ENCODE results near the gene DLX1. TPM values are rescaled to one million over a fixed set of nuclear protein-coding genes. Genes with fewer than 3 reads are reported as not detected.
A peak's percentile ranks its signal among the peaks of the same experiment; 100 is the strongest.

The DLX1 gene
- total and polyA plus RNA-seq, 2 of the 8 experiments (the other 6 are each of a cell fraction or from before 2014, with no cell fraction given) = 0.11 TPM; not detected in 1

DNA sequence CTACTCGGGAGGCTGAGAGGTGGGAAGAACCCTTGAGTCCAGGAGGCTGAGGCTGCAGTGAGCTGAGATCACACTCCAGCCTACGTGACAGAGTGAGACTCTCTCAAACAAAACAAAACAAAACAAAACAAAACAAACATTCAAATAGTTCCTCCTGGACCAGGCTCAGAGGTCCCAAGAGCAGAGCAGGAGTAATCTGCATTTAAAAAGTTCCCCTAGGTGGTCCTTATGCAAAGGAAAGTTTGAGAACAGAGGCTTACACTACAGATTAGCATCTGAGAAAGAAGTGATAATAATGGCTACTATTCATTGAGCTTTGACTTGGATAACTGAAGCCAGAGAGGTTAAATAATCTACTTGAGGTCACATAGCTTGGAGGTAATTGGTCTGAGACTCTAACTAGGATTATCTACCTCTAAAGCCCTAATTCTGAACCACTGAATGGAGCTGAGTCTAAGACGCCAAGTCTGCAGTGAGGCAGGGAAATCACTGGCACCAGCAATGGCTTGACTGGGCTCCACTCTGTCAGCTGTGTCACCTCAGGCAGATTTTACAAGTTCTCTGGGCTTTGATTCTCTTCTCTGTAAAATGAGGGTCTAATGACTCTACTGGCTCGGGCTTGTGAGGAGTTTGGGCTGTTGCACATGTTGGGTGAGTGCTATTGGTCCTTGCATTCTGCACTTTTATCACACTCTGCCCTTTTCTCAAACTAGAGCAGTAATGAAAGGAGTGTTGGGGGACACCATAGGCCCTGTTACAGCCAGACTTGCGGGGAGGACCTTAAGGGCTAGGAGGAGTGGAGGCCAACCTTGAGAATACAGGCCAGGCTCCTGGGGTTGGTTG, 46.6 kb downstream of the DLX1 start (continued):
- TF ChIP-seq, protein P1, sequence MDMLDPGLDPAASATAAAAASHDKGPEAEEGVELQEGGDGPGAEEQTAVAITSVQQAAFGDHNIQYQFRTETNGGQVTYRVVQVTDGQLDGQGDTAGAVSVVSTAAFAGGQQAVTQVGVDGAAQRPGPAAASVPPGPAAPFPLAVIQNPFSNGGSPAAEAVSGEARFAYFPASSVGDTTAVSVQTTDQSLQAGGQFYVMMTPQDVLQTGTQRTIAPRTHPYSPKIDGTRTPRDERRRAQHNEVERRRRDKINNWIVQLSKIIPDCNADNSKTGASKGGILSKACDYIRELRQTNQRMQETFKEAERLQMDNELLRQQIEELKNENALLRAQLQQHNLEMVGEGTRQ (IDR thresholded peaks at IDR 0.05; ENCODE audit: low read length) = no peak
- no peak for TF ChIP-seq POLR2AphosphoS5 (IDR thresholded peaks at IDR 0.05; ENCODE audit: low read depth, low read length)
- TF ChIP-seq JUN (IDR thresholded peaks at IDR 0.05; ENCODE audit: low read depth, low read length) = no peak
- TF ChIP-seq BACH1 (IDR thresholded peaks at IDR 0.05; ENCODE audit: low read length) = no peak
- TF ChIP-seq NANOG (IDR thresholded peaks at IDR 0.05; ENCODE audit: insufficient read depth, low read depth, low read length, poor library complexity, severe bottlenecking) = peak; percentile 44
- TF ChIP-seq POLR2A (IDR thresholded peaks at IDR 0.05; ENCODE audit: control extremely low read depth in 1 of 2, low read depth in 2 of 2, low read length in 2 of 2) = no peak
- TF ChIP-seq YY1 (IDR thresholded peaks at IDR 0.05; ENCODE audit: low read depth, low read length) = no peak; the same call in 1 of the 2 replicates
- TF ChIP-seq RFX5 (IDR thresholded peaks at IDR 0.05; ENCODE audit: borderline replicate concordance, low read depth, low read length) = no peak
- no peak for TF ChIP-seq KDM4A (IDR thresholded peaks at IDR 0.05; ENCODE audit: low read depth, low read length, severe bottlenecking)
- no peak for TF ChIP-seq RNF2 (IDR thresholded peaks at IDR 0.05; ENCODE audit: borderline replicate concordance, low read depth, low read length, missing control alignments, poor library complexity, severe bottlenecking)
- peak; percentile 56; the same call in 1 of the 2 replicates for TF ChIP-seq SP1 (IDR thresholded peaks at IDR 0.05; ENCODE audit: low read depth, low read length)
- no peak for TF ChIP-seq BCL11A (IDR thresholded peaks at IDR 0.05; ENCODE audit: low read depth in 2 of 2, low read length in 2 of 2)
- no peak for TF ChIP-seq TCF12 (IDR thresholded peaks at IDR 0.05; ENCODE audit: low read depth, low read length)
- no peak for TF ChIP-seq NRF1 (IDR thresholded peaks at IDR 0.05; ENCODE audit: low read depth, low read length)
- no peak for TF ChIP-seq SIRT6 (IDR thresholded peaks at IDR 0.05; ENCODE audit: low read length)
- no peak for TF ChIP-seq CEBPB (IDR thresholded peaks at IDR 0.05; ENCODE audit: low read depth, low read length)
- TF ChIP-seq RXRA (IDR thresholded peaks at IDR 0.05; ENCODE audit: insufficient read depth, low read depth, low read length) = no peak
- TF ChIP-seq TBP (IDR thresholded peaks at IDR 0.05; ENCODE audit: low read depth, low read length) = no peak
- TF ChIP-seq CBX5 (IDR thresholded peaks at IDR 0.05; ENCODE audit: low read depth, low read length) = no peak
- peak; percentile 12 to 91; a peak in 1 of 4 replicates for TF ChIP-seq HDAC2 (IDR thresholded peaks at IDR 0.05; ENCODE audit: borderline replicate concordance in 1 of 2, low read depth in 2 of 2, low read length in 2 of 2)

Measured in H1 (cell line).